Fibroblast of the aortic adventitia (primary cell): ENCODE data around the gene ZNF460. TPM values are rescaled to one million over a fixed set of nuclear protein-coding genes. Genes with fewer than 3 reads are reported as not detected.
"Not testable (repeated sequence)": the region's sequence is repeated elsewhere in the genome, so short reads cannot be mapped to it uniquely, and the experiment has no call there.

Experiments
- DNase-seq: peaks from one replicate; pipeline ENCODE4 v3.0.0-alpha.2; 2010; ENCODE audit warnings: low read depth
- H3K4me3 ChIP-seq: 2 replicates; pipeline ENCODE4 v1.5.1; 2011; ENCODE audit warnings: low read depth, mild to moderate bottlenecking, control low read depth, low read length, moderate library complexity
- CTCF ChIP-seq: IDR thresholded peaks from 2 replicates; pipeline ENCODE4 v1.5.1; 2011; ENCODE audit warnings: mild to moderate bottlenecking, low read length, control low read depth, inconsistent platforms; ENCODE audit not compliant: insufficient read depth
- total RNA-seq: library from RNA; depleted of rRNA; stranded (reverse); fragments of >200 nt; gene quantifications from 2 replicates; pipeline ENCODE4 v1.2.3, GENCODE V29; 2012; ENCODE audit warnings: low replicate concordance

The ZNF460 gene
- total RNA-seq, 1 donor = 78.5 TPM

DNA sequence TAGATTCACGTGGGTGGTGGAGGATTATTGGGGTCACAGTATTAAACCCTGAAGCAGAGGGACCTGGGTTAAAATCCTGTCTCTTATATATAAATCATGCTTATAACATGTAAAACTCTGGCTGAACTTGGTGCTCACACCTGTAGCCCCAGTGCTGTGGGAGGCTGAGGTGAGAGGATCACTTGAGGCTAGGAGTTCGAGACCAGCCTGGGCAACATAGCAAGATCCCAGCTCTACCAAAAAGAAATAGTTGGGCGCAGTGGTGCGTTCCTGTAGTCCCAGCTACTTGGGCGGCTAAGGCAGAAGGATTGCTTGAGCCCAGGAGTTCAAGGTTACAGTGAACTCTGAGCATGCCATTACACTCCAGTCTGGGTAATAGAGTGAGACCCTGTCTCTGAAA is 37.5 kb upstream of the ZNF460 start:
- no peak for TF ChIP-seq CTCF
- no peak for DNase-seq
- no peak overlapping the region for H3K4me3 ChIP-seq

DNA sequence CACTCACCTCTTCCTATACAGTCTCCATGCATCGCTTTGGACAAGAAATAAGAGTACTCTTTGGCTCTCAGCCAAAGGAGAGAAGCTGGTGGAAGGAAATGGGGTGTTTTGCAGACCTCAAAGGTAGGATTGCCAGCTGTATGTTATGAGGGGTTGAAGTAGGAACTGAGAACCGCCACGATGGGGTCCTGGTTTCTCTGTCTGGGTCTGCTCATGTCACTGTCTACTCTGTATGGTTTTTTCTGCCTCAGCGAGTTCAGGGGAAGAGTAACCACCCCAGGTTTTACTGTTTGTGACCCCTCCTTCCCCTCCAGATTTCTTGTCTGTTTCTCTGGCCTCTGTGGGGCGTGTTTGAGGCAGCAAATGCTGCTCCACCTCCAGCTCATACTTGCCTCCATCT is 35.8 kb upstream of the ZNF460 start:
- DNase-seq = no peak
- TF ChIP-seq CTCF = no peak
- H3K4me3 ChIP-seq = no peak overlapping the region

GRCh38 chr19:57245066-57245465 is 35.2 kb upstream of the ZNF460 start:
- H3K4me3 ChIP-seq = no peak overlapping the region
- TF ChIP-seq CTCF = no peak
- DNase-seq = no peak

DNA sequence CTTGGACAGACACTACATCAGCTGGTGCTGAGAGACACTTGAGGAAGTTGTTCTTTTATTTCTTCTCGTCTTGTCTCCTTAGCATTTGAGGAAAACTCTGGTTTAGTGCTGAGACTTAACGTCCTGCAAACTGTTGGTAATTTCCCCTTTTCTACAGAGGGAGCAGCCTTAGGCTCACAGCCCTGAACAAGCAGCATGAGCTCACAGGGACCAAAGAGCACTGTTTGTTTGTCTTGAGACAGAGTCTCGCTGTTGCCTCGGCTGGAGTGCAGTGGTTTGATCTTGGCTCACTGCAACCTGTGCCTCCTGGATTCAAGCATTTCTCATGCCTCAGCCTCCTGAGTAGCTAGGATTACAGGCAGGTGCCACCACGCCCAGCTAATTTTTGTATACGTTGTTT is 34.3 kb upstream of the ZNF460 start:
- no peak for TF ChIP-seq CTCF
- no peak for DNase-seq
- H3K4me3 ChIP-seq = no peak overlapping the region

DNA sequence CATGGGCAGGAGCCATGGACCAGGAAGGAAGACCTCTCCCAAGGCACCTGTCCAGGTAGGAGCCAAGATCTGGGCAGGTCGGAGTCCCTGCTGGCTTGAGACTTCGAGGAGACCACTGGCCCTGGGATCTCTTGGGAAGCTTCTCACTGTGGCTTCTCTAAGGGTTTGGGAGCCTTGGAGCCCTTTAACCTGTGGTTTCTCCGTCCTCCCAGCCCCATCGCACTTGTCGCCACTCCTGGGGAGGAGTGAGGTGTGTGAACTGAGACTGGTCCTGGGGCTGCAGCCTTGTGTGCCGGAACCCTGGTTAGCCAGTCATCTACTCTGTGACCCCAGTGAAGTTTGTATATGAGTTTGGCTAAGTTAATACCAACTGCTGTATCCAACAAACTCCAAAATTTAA is 31.6 kb upstream of the ZNF460 start:
- no peak for DNase-seq
- no peak for TF ChIP-seq CTCF
- no peak overlapping the region for H3K4me3 ChIP-seq

GRCh38 chr19:57249329-57249728 is 31.0 kb upstream of the ZNF460 start:
- H3K4me3 ChIP-seq = no peak overlapping the region
- no peak for TF ChIP-seq CTCF
- no peak for DNase-seq

GRCh38 chr19:57253767-57254166 is 26.5 kb upstream of the ZNF460 start:
- DNase-seq, H3K4me3 ChIP-seq: not testable (repeated sequence)
